Stimulated activated CD4-positive, alpha-beta T cell treated with anti-CD3 and anti-CD28 coated beads, Interleukin-4, amount 100 ng/mL, for 1 hour (primary cell): ENCODE results near the gene MRE11.

Experiments used
- DNase-seq: peaks from one replicate; pipeline ENCODE4 v3.0.0-alpha.2; 2020

The MRE11 gene

DNA sequence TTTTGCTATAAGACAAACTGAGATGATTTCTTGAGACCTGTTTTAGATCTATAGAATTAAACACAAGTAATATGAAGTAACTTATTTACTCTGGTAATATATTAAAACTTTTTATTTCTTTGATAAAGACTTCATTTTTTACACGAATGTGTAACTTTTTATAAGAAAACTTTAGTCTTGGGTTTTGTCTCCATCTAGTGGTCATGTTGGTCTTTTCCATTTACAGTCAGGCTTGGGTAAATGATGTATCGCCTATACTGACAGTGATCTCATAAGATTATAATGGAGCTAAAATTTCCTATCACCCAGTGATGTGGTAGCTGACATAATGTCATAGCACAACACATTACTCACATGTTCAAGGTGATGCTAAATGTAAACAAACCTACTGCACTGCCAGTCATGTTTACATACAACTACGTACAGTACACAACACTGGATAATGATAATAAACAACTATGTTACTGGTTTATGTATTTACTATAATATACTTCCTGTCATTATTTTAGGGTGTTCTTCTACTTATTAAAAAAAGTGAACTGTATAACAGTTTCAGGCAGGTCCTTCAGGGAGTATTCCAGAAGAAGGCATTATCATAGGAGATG, 11.1 kb upstream of the MRE11 start:
- no peak for DNase-seq

DNA sequence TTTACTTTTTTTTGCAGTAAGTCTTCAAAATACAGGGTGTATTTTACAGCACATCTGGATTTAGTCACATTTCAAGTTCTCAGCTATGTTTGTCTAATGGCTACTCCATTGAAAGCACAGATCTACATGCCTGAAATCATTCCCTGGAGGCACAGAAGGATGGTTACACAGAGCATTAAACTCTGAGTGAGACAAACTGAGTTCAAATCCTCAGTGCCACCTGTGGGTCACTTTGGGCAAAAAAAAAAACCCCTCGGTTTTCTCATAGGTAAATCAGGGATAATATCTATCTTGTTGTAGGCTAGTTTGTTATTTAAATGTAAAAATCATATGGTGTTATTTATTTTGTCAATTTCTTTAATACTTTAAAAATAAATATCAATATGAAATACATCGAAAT, 7.9 kb upstream of the MRE11 start:
- no peak for DNase-seq

DNA sequence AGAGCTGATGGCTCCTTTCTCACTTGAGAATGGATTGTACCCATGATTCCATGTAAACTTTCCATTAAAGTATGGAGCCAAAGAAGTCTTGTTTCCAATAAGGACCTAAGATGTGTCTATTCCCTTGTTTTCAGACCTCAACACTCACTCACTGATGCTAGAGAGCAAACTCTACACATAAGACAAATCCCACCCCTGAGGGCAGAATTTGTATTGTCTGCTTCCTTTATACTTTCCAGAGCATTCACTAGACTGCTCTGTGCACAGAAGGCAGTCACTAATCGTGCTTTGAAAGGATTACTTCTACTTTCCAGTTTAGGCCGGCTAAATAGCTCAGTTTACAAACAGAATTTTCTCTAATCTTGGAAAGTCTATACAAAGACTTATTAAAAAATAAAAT, 6.5 kb upstream of the MRE11 start:
- DNase-seq = no peak

DNA sequence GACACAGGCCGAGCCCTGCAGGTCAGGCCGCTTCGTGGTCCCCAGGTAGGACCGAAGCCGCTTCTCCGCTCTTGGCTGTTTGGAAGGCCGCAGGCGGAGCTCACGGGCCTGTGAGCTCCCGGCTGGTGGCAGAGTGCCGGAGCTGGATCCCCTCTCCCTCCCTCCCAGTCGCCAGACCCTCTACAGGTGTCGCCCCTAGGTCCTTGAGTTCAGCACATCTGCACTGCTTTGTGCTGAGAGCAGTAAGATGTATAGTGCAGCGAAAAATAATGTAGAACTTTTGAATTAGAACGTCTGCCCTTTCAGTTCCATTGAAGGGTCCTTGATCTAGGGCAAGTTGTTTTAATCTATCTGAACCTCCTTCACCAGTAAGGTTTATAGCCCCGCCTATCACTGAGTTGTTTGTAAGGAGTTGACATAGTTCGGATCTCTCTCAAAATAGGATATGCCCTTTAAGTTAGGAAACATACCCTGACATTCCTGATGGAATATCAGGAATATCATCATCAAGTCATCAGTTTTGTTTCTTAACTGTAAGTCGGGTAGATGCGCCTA, 559 bp upstream of the MRE11 start:
- DNase-seq = no peak

DNA sequence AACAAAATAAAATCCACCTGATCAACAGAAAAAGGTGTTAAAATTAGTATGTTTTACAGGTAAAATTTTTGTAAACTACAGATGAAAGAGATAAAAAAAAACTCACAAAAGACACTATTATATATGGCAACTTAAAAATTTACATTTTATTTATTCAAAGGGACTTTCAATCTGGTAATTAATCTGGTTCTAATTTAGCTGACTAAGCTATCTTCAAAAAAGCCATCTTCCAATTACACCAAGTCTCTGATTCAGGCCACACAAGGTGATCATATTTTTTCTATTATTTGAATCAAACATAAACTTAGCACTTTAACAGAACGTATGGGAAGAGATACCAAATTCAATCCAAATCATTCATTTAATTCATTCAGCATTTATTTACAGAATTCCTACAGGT, 7.6 kb downstream of the MRE11 start:
- DNase-seq = no peak

DNA sequence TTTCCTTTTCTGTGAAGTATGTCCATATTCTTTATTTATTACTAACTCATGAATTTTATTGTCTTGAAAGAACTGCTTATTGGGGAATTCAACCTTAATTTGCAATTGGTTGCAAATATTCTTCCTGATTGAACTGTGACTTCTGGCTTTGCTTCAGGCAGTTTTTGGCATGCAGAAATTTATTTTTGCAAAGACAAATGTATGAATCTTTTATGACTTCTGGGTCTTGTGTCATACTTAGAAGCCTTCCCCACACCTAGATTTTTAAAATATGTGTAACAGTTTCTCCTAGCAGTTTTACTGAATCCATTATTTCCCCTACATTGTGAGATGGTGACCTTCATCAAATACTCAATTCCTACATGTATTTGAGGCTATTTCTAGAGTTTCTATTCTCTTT, 12.3 kb downstream of the MRE11 start:
- DNase-seq = no peak

DNA sequence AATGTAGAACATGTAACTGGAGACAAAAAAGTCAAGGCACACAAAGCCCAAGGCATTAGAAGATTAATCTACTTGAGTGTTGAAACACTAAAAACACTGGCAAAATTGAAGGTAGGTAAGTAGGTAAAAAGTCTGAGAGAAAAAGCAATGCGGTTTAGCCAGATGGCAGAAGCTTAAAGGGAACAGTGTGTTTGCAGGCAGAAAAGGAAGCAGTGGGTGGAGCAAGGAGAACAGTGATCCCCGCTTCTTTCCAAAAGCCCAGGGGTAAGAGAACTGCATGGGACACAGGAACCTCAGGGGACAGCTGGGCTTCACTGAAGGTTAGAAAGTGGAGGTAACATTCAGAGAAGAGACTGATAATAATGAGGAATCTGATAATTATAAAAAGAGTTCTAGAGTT, 16.0 kb downstream of the MRE11 start:
- DNase-seq = no peak

DNA sequence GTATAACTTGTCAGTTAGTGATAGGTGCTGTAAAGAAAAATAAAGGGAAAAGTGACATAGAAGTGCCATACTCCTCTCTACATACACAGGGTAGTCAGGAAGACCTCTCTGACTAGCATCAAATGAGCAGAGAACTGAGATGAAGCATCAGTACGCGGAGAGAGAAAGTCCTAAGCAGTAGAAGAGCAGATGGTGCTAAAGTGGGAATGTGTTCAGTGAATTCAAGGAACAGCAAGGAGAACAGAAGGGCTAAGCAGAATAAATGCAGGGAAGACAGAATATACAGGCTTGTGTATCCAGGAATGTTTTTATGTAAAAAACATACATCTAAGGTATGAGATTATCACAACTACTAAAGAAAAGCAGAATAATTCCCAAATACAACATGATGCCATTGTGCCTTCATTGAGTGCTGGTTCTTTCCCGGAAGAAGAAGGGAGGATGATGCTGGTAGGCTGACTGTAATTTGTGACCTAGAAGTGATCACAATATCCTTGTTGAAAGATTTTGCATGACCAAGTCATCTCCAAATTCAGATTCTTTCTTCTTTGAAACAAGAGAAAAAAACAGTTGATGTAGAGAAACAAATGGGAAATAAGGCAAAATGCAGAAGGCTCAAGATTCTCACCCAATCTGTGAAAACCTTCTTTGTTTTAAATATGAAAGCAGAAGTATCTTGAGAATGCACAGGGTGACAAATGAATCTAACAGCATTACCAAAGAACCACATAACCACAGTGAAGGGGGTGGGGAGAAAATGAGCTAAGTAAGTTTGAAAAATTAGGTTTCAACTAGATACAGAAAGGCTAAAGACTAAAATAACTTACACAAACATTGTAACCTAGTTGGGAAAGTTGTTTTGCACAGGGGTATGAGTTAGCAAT, 20.5 kb downstream of the MRE11 start:
- no peak for DNase-seq

DNA sequence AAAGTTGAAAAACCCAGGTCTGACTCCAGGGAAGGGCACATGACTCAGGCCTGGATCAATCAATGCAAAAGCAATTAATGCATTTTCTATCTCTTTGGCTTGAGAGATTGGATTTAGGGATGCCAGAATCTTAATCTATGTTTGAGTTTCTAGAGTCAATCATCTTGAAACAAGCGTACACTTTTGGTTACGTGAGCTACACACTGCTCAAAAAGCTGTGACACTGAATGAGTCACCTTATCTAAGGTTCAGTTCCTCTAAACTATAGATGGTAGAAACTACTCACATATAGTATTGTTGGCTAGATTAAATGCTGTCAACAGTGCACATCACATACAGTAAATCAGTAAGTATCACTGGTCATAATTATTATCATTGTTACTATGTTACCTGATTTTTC, 24.2 kb downstream of the MRE11 start:
- DNase-seq = no peak

DNA sequence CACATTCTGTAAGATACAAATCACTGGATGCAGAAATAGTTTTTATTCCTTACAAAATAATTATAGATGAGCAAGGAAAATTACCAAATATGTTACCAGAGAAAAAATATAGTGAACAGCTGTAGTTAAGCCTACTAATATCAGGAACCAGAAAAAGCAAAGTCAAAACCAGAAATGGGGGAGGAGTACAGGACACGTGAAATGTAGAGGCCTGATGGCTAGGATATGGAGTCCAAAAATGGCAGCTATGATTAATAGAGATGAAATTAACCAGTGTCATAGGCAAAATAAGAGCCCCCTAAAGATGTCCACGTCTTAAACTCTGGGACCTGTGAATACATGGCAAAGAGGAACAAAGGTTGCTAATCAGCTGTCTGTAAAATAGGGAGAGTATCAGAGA, 34.1 kb downstream of the MRE11 start:
- no peak for DNase-seq

DNA sequence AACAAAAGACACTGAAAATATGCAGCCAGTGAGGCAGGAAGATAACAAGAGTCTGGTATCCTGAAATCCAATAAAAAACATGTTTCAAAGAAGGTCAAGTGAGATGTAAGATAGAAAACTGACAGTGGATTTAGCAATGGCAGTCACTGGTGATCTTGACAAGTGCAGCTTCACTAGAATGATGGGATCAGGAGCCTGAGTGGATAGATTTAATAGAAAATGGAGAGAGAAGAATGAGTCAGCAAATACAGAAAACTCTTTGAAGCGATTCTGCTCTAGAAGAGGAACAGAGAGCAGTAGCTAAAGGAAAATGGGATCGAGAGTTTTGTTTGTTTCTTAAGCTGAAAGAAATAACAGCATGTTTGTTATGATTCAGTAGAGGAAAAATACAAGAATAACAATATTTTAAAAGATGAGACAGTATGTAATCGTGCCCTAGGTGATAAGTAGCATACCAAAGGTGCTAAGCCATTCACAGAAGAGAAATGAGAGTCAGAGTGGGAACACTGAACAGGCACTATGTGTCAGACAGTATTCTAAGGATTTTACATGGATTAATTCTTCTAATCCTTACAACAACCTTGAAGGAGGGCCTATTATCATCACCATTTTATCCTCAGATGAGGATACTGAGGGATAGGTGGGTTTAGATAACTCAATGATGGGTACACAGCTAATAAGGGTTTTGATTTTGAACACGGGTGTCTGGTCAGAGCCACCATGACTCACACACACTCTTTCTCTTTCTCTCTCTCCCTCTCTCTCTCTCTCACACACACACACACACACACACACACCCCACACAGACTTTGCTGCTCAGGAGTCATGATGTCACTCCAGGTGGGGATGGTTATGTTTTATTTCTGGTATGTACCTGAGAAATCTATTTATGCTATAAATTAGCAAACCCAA, 36.3 kb downstream of the MRE11 start:
- DNase-seq = no peak

DNA sequence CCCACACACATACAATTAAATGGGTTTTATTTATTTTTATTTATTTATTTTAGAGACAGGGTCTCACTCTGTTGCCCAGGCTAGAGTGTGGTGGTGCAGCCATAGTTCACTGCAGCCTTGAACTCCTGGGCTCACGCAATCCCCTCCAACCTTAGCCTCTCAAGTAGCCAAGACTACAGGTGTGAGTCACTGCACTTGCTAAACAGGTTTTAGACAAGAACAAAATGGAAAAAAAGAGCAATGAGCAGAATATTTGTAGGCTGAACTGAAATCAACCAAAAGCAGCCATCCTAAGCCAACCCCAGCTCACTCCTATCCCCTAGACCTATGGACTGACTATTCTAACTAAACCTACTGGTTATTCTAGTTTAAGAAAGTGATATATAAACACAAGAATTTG, 37.8 kb downstream of the MRE11 start:
- DNase-seq = no peak

DNA sequence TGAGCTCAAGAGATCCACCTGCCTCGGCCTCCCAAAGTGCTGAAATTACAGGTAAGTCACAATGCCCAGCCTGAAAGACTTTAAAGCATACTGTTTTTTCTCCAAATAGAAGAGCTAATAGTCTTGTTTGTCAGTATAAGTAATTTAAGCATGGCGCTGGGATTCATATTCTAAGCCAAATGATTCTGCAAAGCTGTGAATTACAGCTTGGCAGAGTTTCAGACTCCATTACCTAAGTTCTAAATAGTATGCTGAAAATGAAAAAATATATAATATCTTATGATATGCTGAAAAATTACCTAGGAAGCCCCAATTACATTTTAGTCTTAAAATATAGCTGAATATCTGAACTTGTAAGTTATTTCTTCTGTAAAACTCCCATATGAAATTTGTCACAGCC, 39.3 kb downstream of the MRE11 start:
- no peak for DNase-seq

DNA sequence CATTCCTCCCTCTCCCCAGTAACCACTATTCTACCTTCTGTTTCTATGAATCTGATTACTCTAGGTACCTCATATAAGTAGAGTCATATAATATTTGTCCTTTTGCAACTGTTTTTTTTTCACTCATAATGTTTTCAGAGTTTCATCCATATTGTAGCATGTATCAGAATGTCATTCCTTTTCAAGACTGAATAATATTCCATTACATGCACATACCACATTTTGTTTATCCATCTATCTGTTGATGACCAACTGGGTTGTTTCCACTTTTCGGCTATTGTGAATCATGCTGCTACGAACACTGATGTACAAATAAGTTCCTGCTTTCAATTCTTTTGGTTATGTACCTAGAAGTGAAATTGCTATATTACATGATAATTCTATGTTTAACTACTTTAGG, 40.7 kb downstream of the MRE11 start:
- DNase-seq = no peak

DNA sequence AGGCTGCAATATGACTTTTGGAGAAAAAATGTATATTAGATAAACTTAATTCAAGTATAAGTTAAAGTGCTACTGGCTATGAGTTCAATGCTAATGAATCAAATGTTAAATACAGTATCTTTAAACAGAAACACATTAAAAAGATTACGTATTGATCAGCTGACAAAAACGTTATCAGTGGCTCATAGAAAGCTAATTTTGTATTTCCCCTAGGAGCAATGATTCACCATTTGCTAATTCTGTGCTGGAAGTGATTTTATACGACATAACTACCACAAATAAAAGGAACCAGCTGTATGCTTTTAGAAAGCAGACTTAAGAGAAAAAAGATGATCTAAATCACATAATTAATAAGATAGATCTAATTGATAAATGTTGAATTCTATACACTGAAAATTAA, 43.6 kb downstream of the MRE11 start:
- no peak for DNase-seq

DNA sequence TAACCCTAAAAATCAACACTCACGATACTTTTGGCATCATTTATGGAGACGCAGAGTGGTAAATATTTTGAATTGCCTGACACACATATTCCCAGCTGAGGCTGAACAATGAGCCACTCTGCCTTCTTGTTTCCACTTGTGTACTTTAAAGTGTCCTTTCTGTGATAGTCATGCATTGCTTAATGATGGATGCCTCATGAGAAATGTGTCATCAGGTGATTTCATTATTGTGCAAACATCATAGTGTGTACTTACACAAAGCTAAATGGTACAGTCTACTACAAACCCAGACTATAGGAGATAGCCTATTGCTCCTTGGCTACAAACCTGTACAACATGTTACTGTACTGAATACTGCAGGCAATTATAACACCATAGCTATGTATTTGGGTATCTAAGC, 44.2 kb downstream of the MRE11 start:
- no peak for DNase-seq

DNA sequence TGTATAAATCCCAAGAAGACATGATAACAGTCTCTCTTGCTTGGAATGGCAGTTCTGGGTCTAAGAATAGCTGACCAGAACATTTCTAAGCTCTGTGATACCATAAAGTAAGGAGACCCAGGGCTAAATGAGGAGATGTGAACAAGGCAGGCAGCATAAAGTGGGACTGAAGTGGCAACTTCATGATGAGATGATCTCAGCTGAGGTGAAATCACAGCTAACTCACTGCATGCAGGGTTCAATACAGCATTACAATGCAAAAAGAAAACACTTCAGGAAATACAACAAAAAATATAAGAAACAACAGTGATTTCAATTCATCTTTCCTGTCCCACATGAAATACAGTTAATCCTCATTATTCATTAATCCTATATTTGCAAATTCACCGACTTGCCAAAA, 44.6 kb downstream of the MRE11 start:
- DNase-seq = no peak

DNA sequence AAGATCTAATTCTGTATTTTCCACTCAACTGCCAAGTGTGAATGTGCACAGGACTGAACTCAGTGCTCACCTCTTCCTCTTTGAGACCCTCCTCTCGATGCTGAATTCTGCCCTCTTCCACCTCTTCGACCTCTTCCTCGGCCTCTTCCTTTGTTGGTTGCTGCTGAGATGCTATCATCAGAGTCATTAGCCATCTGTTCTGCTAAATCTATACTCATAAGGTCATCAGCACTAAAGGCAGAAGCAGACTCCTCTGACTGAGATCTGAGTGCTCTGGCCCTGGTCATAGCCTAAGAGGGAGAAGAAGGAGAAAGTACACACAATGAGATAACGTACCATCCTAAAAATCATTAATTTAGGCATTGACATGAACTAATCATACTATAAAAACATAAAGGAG, 46.5 kb downstream of the MRE11 start:
- no peak for DNase-seq

DNA sequence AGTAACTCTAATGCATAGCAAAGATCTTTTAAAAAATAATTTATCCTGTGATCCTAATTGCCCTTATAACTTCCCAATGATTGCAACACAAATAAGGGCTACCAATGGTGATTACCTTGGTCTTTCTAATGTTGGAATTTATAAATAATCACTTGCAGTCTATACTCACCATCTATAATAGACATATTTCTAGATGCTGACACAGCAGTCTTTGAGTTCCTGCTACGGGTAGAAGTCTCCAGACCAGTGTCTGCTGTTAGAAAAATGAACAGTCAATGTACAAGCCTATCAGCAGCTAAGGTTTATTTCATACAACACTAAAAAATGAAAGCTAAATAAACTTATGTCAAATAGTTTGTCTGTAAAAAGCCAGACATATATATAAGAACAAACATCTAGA, 48.0 kb downstream of the MRE11 start:
- DNase-seq = no peak

DNA sequence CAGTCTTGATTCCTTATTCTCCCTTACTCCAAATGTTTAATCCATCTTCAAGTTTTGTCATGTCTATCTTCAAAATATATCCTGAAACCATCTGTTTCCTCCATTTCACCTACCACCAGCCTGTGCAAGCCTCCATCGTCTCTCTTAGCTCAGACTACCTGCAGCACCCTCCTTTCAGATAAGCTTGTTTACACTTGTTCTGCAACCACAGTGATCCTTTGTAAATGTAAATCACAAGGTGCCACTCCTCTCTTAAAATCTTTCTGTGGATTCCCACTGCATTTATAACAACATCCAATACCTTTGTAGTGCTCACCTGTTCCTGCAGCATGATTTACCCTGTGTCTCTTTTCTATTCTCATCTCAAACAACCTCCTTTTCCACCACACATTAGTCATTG, 60.6 kb downstream of the MRE11 start:
- no peak for DNase-seq

DNA sequence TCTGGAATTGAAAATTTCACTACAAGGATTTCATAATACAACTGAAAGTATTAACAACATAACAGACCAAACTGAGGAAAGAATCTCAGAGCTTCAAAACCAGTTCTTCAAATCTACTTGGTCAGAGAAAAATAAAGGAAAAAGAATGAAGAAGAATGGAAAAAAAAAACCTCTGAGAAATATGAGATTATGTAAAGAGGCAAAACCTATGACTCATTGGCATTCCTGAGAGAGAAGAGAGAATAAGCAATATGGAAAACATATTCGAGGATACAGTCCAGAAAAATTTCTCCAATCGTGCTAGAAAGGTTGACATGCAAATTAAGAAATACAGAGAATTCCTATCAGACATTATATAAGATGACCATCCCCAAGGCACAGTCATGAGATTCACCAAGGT, 69.0 kb downstream of the MRE11 start:
- DNase-seq = no peak

DNA sequence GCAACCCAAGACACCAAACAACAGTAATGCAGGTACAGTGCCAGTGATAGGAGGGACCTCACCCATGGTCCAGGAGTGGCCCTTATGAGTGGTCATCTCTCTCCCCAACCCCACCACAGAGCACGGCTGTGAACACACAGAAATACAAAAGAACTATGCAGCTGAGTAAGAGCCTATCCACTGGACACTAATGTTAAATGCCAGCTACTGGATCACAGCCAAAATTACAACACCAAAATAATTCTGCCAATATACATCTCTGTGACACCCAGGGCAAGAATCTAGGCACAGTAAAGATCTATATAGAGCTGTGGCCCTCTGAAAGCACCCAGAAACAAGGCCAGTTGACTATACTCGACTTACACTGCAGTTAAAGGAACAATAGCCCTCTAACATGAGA, 69.6 kb downstream of the MRE11 start:
- no peak for DNase-seq

DNA sequence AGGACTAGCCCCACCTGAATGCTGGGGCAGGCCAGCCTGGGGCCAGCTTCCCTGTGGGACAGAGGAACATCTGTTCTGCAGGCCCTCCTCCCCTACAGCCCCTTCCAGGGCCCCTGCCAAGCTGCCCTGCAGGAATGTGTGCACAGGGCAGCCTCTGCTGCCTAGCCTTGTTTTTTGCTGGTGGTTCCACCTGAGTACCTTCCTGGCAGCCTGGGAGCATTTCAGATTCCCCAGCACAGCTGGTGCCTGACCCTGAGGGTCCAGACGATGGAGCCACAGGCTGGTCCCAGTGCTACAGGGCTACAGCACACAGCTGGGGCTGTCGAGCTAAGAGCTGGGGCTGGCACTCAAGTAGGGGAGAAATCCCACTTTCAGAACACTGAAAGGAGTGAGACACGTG, 70.1 kb downstream of the MRE11 start:
- no peak for DNase-seq
